HL-60 (cell line): Measurements from ENCODE around the gene CHFR.

Experiments used
- CTCF ChIP-seq: IDR thresholded peaks from one replicate; pipeline ENCODE4 v1.5.1; 2011; ENCODE audit warnings: low read length, control low read depth, inconsistent platforms; ENCODE audit not compliant: insufficient read depth
- GABPA ChIP-seq: IDR thresholded peaks from 2 replicates; pipeline ENCODE4 v1.6.1; 2012; ENCODE audit warnings: low read depth
- POLR2AphosphoS5 ChIP-seq: IDR thresholded peaks from 2 replicates; pipeline ENCODE4 v1.6.1; 2012; ENCODE audit warnings: low read depth
- TF ChIP-seq, protein P1 (sequence below): IDR thresholded peaks from 2 replicates; pipeline ENCODE4 v1.6.1; 2012; ENCODE audit warnings: low read depth; ENCODE audit not compliant: insufficient replicate concordance

GRCh38 chr12:132813443-132813842 is 74.0 kb downstream of the CHFR start:
- TF ChIP-seq CTCF (no peak), POLR2AphosphoS5 (no peak), GABPA (no peak)
- TF ChIP-seq, protein P1, sequence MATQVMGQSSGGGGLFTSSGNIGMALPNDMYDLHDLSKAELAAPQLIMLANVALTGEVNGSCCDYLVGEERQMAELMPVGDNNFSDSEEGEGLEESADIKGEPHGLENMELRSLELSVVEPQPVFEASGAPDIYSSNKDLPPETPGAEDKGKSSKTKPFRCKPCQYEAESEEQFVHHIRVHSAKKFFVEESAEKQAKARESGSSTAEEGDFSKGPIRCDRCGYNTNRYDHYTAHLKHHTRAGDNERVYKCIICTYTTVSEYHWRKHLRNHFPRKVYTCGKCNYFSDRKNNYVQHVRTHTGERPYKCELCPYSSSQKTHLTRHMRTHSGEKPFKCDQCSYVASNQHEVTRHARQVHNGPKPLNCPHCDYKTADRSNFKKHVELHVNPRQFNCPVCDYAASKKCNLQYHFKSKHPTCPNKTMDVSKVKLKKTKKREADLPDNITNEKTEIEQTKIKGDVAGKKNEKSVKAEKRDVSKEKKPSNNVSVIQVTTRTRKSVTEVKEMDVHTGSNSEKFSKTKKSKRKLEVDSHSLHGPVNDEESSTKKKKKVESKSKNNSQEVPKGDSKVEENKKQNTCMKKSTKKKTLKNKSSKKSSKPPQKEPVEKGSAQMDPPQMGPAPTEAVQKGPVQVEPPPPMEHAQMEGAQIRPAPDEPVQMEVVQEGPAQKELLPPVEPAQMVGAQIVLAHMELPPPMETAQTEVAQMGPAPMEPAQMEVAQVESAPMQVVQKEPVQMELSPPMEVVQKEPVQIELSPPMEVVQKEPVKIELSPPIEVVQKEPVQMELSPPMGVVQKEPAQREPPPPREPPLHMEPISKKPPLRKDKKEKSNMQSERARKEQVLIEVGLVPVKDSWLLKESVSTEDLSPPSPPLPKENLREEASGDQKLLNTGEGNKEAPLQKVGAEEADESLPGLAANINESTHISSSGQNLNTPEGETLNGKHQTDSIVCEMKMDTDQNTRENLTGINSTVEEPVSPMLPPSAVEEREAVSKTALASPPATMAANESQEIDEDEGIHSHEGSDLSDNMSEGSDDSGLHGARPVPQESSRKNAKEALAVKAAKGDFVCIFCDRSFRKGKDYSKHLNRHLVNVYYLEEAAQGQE = no peak
